ENCODE data around the gene PLEKHG4B. TPM values are rescaled to one million over a fixed set of nuclear protein-coding genes. Genes with fewer than 3 reads are reported as not detected.

PLEKHG4B gene
- total and polyA plus RNA-seq, 2 of the 4 experiments (the other 2 are of a cell fraction): 1.1 TPM

DNA sequence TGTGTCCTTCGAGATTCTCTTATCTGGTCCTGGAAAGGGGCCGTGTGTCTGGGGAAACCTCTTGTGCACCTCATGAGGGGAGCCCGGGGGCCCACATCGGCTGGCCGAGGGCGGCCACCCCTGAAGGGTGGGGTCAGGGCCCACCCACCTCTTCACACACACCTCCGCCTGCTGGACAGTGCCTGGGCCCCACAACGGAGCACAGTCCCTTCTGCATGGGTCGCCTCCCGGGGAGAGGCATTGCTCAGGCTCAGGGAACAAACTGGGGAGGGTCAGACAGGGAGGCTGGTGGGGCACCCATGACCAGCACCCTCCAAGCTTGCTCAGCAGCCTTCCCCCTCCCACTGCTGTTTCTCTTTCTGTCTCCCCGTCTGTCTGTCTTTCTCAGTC is 98.0 kb downstream of the PLEKHG4B start:
- no peak overlapping the region for H3K18ac ChIP-seq (ENCODE audit: low read depth, low read length)
- no peaks in the 10 kb centered on the region for H3K9me3 ChIP-seq (ENCODE audit: control insufficient read depth, insufficient read depth, low read length)
- ChIA-PET POLR2A (ENCODE audit: unreplicated experiment) (no interaction called here), CTCF (no interaction called here)
- H2AFZ ChIP-seq (replicated peaks; ENCODE audit: low read length, poor library complexity): no peak overlapping the region
- TF ChIP-seq RCOR1 (IDR thresholded peaks at IDR 0.05; ENCODE audit: insufficient replicate concordance, low read length) (no peak), NFE2L2 (IDR thresholded peaks at IDR 0.05; ENCODE audit: low read depth, low read length) (no peak), FOS (IDR thresholded peaks at IDR 0.05; ENCODE audit: low read depth, low read length) (no peak), BHLHE40 (IDR thresholded peaks at IDR 0.05; ENCODE audit: low read depth, low read length) (no peak)
- TF ChIP-seq, protein P1, sequence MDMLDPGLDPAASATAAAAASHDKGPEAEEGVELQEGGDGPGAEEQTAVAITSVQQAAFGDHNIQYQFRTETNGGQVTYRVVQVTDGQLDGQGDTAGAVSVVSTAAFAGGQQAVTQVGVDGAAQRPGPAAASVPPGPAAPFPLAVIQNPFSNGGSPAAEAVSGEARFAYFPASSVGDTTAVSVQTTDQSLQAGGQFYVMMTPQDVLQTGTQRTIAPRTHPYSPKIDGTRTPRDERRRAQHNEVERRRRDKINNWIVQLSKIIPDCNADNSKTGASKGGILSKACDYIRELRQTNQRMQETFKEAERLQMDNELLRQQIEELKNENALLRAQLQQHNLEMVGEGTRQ (IDR thresholded peaks at IDR 0.05; ENCODE audit: low read depth, low read length): no peak
- H3K79me1 ChIP-seq (ENCODE audit: low read depth in 1 of 2, low read length in 2 of 2): no peaks in the 10 kb centered on the region
- no peak overlapping the region for H2AK5ac ChIP-seq (ENCODE audit: low read depth, low read length)
- WGBS, 2 experiments (ENCODE audit: extremely low coverage in 2 of 2, insufficient read length in 1 of 2): 90% methylated on average over 1 of the region's 11 CpGs; no CpG with 5 or more reads in 1 of the 2 experiments
- no peak overlapping the region for H2AK9ac ChIP-seq (replicated peaks; ENCODE audit: low read depth, low read length, poor library complexity)
- ATAC-seq (ENCODE audit: low read depth) (no peak), DNase-seq (no peak)
- dilution Hi-C loops (cut with HindIII; ENCODE audit: low sequenced_read_pairs, unreplicated experiment) (no loop called here), intact Hi-C loops (cut with micrococcal nuclease) (no loop called here), in situ Hi-C loops (cut with MboI; ENCODE audit: low sequenced_read_pairs) (no loop called here)
- H3K27ac ChIP-seq (ENCODE audit: insufficient read depth, low read length): no peak overlapping the region
- H4K91ac ChIP-seq (ENCODE audit: insufficient read depth, low read depth, low read length): no peak overlapping the region
- H4K8ac ChIP-seq (ENCODE audit: low read depth in 2 of 2, low read length in 2 of 2): no peak overlapping the region
- no peak overlapping the region for H3K4ac ChIP-seq (ENCODE audit: low read depth, low read length)
- no peak overlapping the region for H3K14ac ChIP-seq (replicated peaks; ENCODE audit: low read depth, low read length)
- peaks cover 12% of the 10 kb centered on the region; the same call in 1 of the 2 replicates for H3K27me3 ChIP-seq (ENCODE audit: control insufficient read depth, insufficient read depth, low read length)
- H3K9me1 ChIP-seq (ENCODE audit: insufficient read depth, low read length): peaks cover 3% of the 10 kb centered on the region; the same call in 1 of the 2 replicates
- no peaks in the 10 kb centered on the region for H3K4me1 ChIP-seq (ENCODE audit: control insufficient read depth, insufficient read depth, low read length)
- H3K9ac ChIP-seq (ENCODE audit: low read depth, low read length): no peak overlapping the region
- H4K20me1 ChIP-seq (ENCODE audit: insufficient read depth, low read length): peaks cover 2% of the 10 kb centered on the region; the same call in 1 of the 2 replicates
- no peak overlapping the region for H4K5ac ChIP-seq (ENCODE audit: low read depth, low read length)
- H3K56ac ChIP-seq (ENCODE audit: extremely low read depth, insufficient read depth, low read length): no peak overlapping the region
- H2BK15ac ChIP-seq (ENCODE audit: low read depth, low read length): no peak overlapping the region
- no peak overlapping the region for H2BK20ac ChIP-seq (ENCODE audit: low read depth, low read length)
- no peak overlapping the region for H2BK5ac ChIP-seq (ENCODE audit: low read depth, low read length, poor library complexity, severe bottlenecking)
- H3K36me3 ChIP-seq (ENCODE audit: control insufficient read depth, insufficient read depth, low read length): no peaks in the 10 kb centered on the region
- H3K4me2 ChIP-seq (ENCODE audit: low read depth, low read length): no peak overlapping the region
- BruUV-seq (replicated peaks): no TSS peak
- no peak overlapping the region for H3K23ac ChIP-seq (ENCODE audit: low read depth, low read length)
- H3K4me3 ChIP-seq (ENCODE audit: insufficient read depth, low read depth, low read length): no peak overlapping the region
- no peak overlapping the region for H2BK120ac ChIP-seq (ENCODE audit: low read depth, low read length)

Data from IMR-90 (cell line).